HepG2 (cell line): ENCODE measurements around the gene NOL4. TPM values are rescaled to one million over a fixed set of nuclear protein-coding genes. Genes with fewer than 3 reads are reported as not detected.

Source experiments
- ATAC-seq: fragments of 200-7000 bp; cut with Tn5 transposase; 3 replicates; pipeline ENCODE4 v1.9.1; 2020; ENCODE audit warnings: mild to moderate bottlenecking, moderate library complexity
- BruUV-seq: library from RNA; stranded (reverse); fragments of 400-500 nt; replicated peaks from 2 replicates; lab custom pipeline; 2021; lab: Mats Ljungman, UMichigan
- CTCF ChIA-PET: fragments of 300-600 bp; formaldehyde crosslinking; extraction: SDS; loops from one replicate; lab custom pipeline; 2021; ENCODE audit warnings: low total read pairs, inconsistent platforms, low intra/inter-chr PET ratio; lab: Yijun Ruan, JAX
- POLR2A ChIA-PET: fragments of 350-600 bp; sonication (Branson Sonifier 250); formaldehyde crosslinking; loops from one replicate; lab custom pipeline; 2020; ENCODE audit warnings: antibody characterized with exemption, inconsistent platforms; lab: Yijun Ruan, JAX
- DNase-seq: peaks from one replicate; pipeline ENCODE4 v3.0.0-alpha.2; 2015; ENCODE audit warnings: low spot score
- FAIRE-seq: peaks from 3 replicates; lab custom pipeline; 2011; peaks lifted over from hg19 to GRCh38; lab: Jason Lieb, UNC
- H2AFZ ChIP-seq: one replicate; pipeline ENCODE4 v1.6.1; 2011; ENCODE audit warnings: low read length, inconsistent platforms
- H3K27ac ChIP-seq: fragments of 300-600 bp; 3 replicates; pipeline ENCODE4 v1.8.0; 2011; ENCODE audit warnings: mixed run types, mild to moderate bottlenecking, mixed read lengths, low read length, inconsistent platforms; ENCODE audit not compliant: insufficient read depth; ENCODE audit errors: extremely low read length
- H3K27me3 ChIP-seq, 2 experiments: fragments of 200-600 bp in 1 of 2; 2 replicates in 1 of 2; 3 replicates in 1 of 2; pipeline versions ENCODE4 v1.6.0 to v1.8.0; 2011; ENCODE audit warnings: low read length in 2 of 2, mild to moderate bottlenecking in 2 of 2, moderate library complexity in 2 of 2, inconsistent platforms in 1 of 2; ENCODE audit not compliant: insufficient read depth in 2 of 2, control insufficient read depth in 1 of 2
- H3K36me3 ChIP-seq, 2 experiments: fragments of 200-600 bp in 1 of 2; replicated peaks in 1 of 2; 2 replicates in 1 of 2; 3 replicates in 1 of 2; pipeline versions ENCODE4 v1.5.1 to v1.8.0; 2011; ENCODE audit warnings: low read length in 2 of 2, inconsistent platforms in 1 of 2; ENCODE audit not compliant: insufficient read depth in 2 of 2, control insufficient read depth in 1 of 2
- H3K4me1 ChIP-seq: 2 replicates; pipeline ENCODE4 v1.5.1; 2012; ENCODE audit warnings: low read length, inconsistent platforms; ENCODE audit not compliant: insufficient read depth
- H3K4me2 ChIP-seq: 2 replicates; pipeline ENCODE4 v1.6.0; 2011; ENCODE audit warnings: low read depth, low read length, inconsistent platforms
- H3K4me3 ChIP-seq, 3 experiments: fragments of 200-600 bp in 1 of 3; sonication (generic), shearing (Covaris generic) in 1 of 3; replicated peaks in 1 of 3; 2 replicates each; pipeline ENCODE4 v1.5.1; 2011 to 2016; ENCODE audit warnings: low read length in 3 of 3, inconsistent platforms in 2 of 3, low read depth in 2 of 3, mild to moderate bottlenecking in 2 of 3, control low read depth in 1 of 3, mixed read lengths in 1 of 3; ENCODE audit not compliant: insufficient read depth in 1 of 3
- H3K79me2 ChIP-seq: one replicate; pipeline ENCODE4 v1.6.1; 2011; ENCODE audit warnings: low read length, inconsistent platforms; ENCODE audit not compliant: insufficient read depth
- H3K9ac ChIP-seq: 2 replicates; pipeline ENCODE4 v1.6.0; 2011; ENCODE audit warnings: mild to moderate bottlenecking, low read depth, low read length, inconsistent platforms; ENCODE audit not compliant: insufficient read depth
- H3K9me3 ChIP-seq: 2 replicates; pipeline ENCODE4 v1.5.1; 2012; ENCODE audit warnings: mild to moderate bottlenecking, low read length
- H4K20me1 ChIP-seq: 2 replicates; pipeline ENCODE4 v1.6.0; 2011; ENCODE audit warnings: inconsistent platforms, mild to moderate bottlenecking, low read length, moderate library complexity; ENCODE audit not compliant: insufficient read depth
- GABPA ChIP-seq, 2 experiments: IDR thresholded peaks; 2 replicates each; pipeline ENCODE4 v1.6.1; 2011 to 2016; ENCODE audit warnings: low read depth in 2 of 2, low read length in 1 of 2, missing biosample characterization in 1 of 2, missing genetic modification characterization in 1 of 2
- HNRNPL ChIP-seq: fragments of 200-400 bp; formaldehyde crosslinking; IDR thresholded peaks from 2 replicates; pipeline ENCODE4 v1.6.1; 2017; ENCODE audit warnings: mild to moderate bottlenecking, low read depth, low read length
- KLF9 ChIP-seq: IDR thresholded peaks from 2 replicates; pipeline ENCODE4 v1.6.1; 2016; ENCODE audit warnings: low read depth
- ONECUT2 ChIP-seq: sonication (generic); formaldehyde crosslinking; IDR thresholded peaks from 2 replicates; pipeline ENCODE4 v1.4.0; 2020; ENCODE audit warnings: missing genetic modification reagents
- PPARG ChIP-seq: conservative IDR thresholded peaks from 2 replicates; pipeline ENCODE4 v1.6.1; 2016; ENCODE audit warnings: missing biosample characterization, missing genetic modification reagents
- ZNF296 ChIP-seq: sonication (generic); formaldehyde crosslinking; conservative IDR thresholded peaks from 2 replicates; pipeline ENCODE4 v1.5.0; 2020; ENCODE audit warnings: mild to moderate bottlenecking, missing genetic modification reagents
- ZNF644 ChIP-seq: IDR thresholded peaks from 2 replicates; pipeline ENCODE4 v1.6.1; 2016; ENCODE audit warnings: low read depth
- WGBS: methylation state at CpG from one replicate; pipeline ENCODE4 v1.1.6; 2017; ENCODE audit warnings: low lambda C conversion rate; 5-methylcytosine and 5-hydroxymethylcytosine counted together
- in situ Hi-C: cut with HindIII; loops from 2 replicates; pipeline ENCODE4 v1.10.0; 2017; ENCODE audit warnings: low pct_unique_long_range_greater_than_20kb; ENCODE audit not compliant: extremely low pct_ligation_motif_present
- intact Hi-C: fragments of 100-400 bp; cut with micrococcal nuclease; formaldehyde crosslinking; loops from one replicate; pipeline ENCODE4 v1.10.0; 2022; ENCODE audit not compliant: unreplicated experiment
- polyA plus RNA-seq, 8 experiments: library from polyadenylated mRNA; depleted of rRNA in 3 of 8; stranded (reverse) in 7 of 8; unstranded in 1 of 8; fragments of >200 nt; fragmentation: Illumina TruSeq in 4 of 8; extraction: Trizol in 4 of 8; gene quantifications; 2 replicates each; pipeline versions ENCODE4 v1.2.1 to v1.2.3, GENCODE V29; 2011 to 2016; ENCODE audit warnings: low read depth in 4 of 8, missing spikeins in 1 of 8, mixed read lengths in 1 of 8; ENCODE audit not compliant: insufficient read depth in 1 of 8
- total RNA-seq, 5 experiments: library from RNA; depleted of rRNA; stranded (reverse); fragments of >200 nt; fragmentation: Illumina TruSeq; extraction: Trizol; gene quantifications; 2 replicates each; pipeline ENCODE4 v1.2.3, GENCODE V29; 2016; ENCODE audit warnings: low read depth in 1 of 5
- TF ChIP-seq, protein P1 (sequence below): sonication (generic); formaldehyde crosslinking; IDR thresholded peaks from 2 replicates; pipeline ENCODE4 v1.4.0; 2020; ENCODE audit warnings: missing genetic modification reagents
- TF ChIP-seq, protein P2 (sequence below): sonication (generic); formaldehyde crosslinking; conservative IDR thresholded peaks from 2 replicates; pipeline ENCODE4 v1.8.0; 2022; ENCODE audit warnings: mild to moderate bottlenecking, moderate library complexity, missing genetic modification reagents

The NOL4 gene
- total and polyA plus RNA-seq, 2 of the 13 experiments (the other 11 are each of a cell fraction or from before 2014, with no cell fraction given) = 1.8 TPM; not detected in 1

DNA sequence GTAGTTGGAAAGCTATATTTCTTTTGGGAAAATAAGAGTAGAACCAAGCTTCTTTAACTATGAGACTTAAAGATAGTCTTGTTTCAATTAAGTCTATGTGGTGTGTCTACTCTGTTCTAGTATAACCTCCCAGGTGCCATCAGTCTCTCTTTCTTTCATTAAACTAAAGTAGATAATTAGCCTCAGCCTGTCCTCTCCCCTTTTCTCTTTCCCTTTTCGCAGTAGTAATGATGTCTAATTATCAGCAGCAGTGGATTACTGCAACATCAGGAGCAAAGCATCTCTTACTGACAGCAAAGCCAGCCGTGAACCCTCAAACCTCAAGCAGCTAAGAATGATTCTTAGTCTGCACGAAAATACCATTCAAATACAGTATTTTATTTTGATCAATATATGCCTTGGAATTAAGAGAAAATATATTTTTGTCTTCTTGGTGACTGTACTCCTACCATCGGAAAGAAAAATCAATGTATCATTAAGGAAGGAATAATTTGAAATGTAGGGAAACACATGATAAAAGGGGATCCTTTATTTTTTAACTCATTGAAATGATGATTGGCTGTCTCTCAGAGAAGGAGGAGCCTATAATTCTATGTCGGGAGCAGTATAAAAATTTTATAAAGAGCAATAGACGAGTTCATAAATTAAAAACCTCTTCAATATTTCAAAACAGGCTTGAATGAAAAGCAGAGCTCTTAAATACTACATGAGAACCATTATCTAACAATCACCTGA is 4.5 kb downstream of the NOL4 start:
- Histone ChIP-seq H3K36me3 (no peaks in the 10 kb centered on the region), H3K27ac (no peak overlapping the region), H4K20me1 (no peaks in the 10 kb centered on the region), H3K4me2 (no peak overlapping the region), H3K4me1 (peaks cover 25% of the 10 kb centered on the region), H3K79me2 (no peaks in the 10 kb centered on the region), H2AFZ (no peak overlapping the region), H3K27me3 (peaks cover 5 to 31% of the 10 kb centered on the region in 2 experiments), H3K4me3 (no peak overlapping the region), H3K9ac (no peak overlapping the region), H3K9me3 (no peaks in the 10 kb centered on the region)
- in situ Hi-C loops (loop anchor here (10.0 kb wide), 1 partner anchor 105 kb away; no protein-coding TSS in a partner anchor), intact Hi-C loops (no loop called here)
- DNase-seq = no peak
- no TSS peak for BruUV-seq
- TF ChIP-seq GABPA (IDR thresholded peaks at IDR 0.05; ENCODE audit: low read depth, low read length) (no peak), GABPA (CRISPR knock-in tag; IDR thresholded peaks at IDR 0.05; ENCODE audit: low read depth) (no peak), PPARG (no peak), ONECUT2 (no peak), KLF9 (CRISPR knock-in tag) (no peak), ZNF296 (no peak), HNRNPL (no peak), ZNF644 (no peak)
- TF ChIP-seq, protein P1, sequence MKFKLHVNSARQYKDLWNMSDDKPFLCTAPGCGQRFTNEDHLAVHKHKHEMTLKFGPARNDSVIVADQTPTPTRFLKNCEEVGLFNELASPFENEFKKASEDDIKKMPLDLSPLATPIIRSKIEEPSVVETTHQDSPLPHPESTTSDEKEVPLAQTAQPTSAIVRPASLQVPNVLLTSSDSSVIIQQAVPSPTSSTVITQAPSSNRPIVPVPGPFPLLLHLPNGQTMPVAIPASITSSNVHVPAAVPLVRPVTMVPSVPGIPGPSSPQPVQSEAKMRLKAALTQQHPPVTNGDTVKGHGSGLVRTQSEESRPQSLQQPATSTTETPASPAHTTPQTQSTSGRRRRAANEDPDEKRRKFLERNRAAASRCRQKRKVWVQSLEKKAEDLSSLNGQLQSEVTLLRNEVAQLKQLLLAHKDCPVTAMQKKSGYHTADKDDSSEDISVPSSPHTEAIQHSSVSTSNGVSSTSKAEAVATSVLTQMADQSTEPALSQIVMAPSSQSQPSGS (CRISPR knock-in tag) = no peak
- TF ChIP-seq, protein P2, sequence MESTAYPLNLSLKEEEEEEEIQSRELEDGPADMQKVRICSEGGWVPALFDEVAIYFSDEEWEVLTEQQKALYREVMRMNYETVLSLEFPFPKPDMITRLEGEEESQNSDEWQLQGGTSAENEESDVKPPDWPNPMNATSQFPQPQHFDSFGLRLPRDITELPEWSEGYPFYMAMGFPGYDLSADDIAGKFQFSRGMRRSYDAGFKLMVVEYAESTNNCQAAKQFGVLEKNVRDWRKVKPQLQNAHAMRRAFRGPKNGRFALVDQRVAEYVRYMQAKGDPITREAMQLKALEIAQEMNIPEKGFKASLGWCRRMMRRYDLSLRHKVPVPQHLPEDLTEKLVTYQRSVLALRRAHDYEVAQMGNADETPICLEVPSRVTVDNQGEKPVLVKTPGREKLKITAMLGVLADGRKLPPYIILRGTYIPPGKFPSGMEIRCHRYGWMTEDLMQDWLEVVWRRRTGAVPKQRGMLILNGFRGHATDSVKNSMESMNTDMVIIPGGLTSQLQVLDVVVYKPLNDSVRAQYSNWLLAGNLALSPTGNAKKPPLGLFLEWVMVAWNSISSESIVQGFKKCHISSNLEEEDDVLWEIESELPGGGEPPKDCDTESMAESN (CRISPR knock-in tag) = no peak
- ChIA-PET CTCF (no interaction called here), POLR2A (no interaction called here)
- WGBS = 17% methylated on average over 6 of the region's 6 CpGs
- no peak for FAIRE-seq
- ATAC-seq = no peak
